ENCODE results near the gene CD9. TPM values are rescaled to one million over a fixed set of nuclear protein-coding genes. Genes with fewer than 3 reads are reported as not detected.

CD9 gene
- total RNA-seq, 1 donor from 2014 or later = 241 TPM

- Histone ChIP-seq H3K4me3 (ENCODE audit: low read depth, low read length) (no peak overlapping the region), H3K27me3 (ENCODE audit: control insufficient read depth, insufficient read depth, low read length) (no peaks in the 10 kb centered on the region), H3K36me3 (ENCODE audit: control insufficient read depth, insufficient read depth, low read length) (no peaks in the 10 kb centered on the region)
- TF ChIP-seq CTCF (IDR thresholded peaks at IDR 0.05; ENCODE audit: insufficient read depth, low read length, poor library complexity, severe bottlenecking) = no peak
- DNase-seq (ENCODE audit: low read depth) = no peak
Measured at GRCh38 chr12:6211421-6211869, 11.2 kb downstream of the CD9 start.

GRCh38 chr12:6212086-6212485 lies 11.9 kb downstream of the CD9 start:
- H3K36me3 ChIP-seq (ENCODE audit: control insufficient read depth, insufficient read depth, low read length) = no peaks in the 10 kb centered on the region
- TF ChIP-seq CTCF (IDR thresholded peaks at IDR 0.05; ENCODE audit: insufficient read depth, low read length, poor library complexity, severe bottlenecking) = no peak
- no peaks in the 10 kb centered on the region for H3K27me3 ChIP-seq (ENCODE audit: control insufficient read depth, insufficient read depth, low read length)
- no peak overlapping the region for H3K4me3 ChIP-seq (ENCODE audit: low read depth, low read length)
- no peak for DNase-seq (ENCODE audit: low read depth)

- no peak for TF ChIP-seq CTCF (IDR thresholded peaks at IDR 0.05; ENCODE audit: insufficient read depth, low read length, poor library complexity, severe bottlenecking)
- H3K4me3 ChIP-seq (ENCODE audit: low read depth, low read length) = no peak overlapping the region
Measured at GRCh38 chr12:6213969-6214368, 13.8 kb downstream of the CD9 start.

GRCh38 chr12:6214633-6215032 lies 14.4 kb downstream of the CD9 start:
- no peaks in the 10 kb centered on the region for H3K36me3 ChIP-seq (ENCODE audit: control insufficient read depth, insufficient read depth, low read length)
- no peak for DNase-seq (ENCODE audit: low read depth)
- TF ChIP-seq CTCF (IDR thresholded peaks at IDR 0.05; ENCODE audit: insufficient read depth, low read length, poor library complexity, severe bottlenecking) = no peak
- H3K4me3 ChIP-seq (ENCODE audit: low read depth, low read length) = no peak overlapping the region
- no peaks in the 10 kb centered on the region for H3K27me3 ChIP-seq (ENCODE audit: control insufficient read depth, insufficient read depth, low read length)

More at GRCh38 chr12:6213969-6214368, 13.8 kb downstream of the CD9 start:
- Histone ChIP-seq H3K27me3 (ENCODE audit: control insufficient read depth, insufficient read depth, low read length) (no peaks in the 10 kb centered on the region), H3K36me3 (ENCODE audit: control insufficient read depth, insufficient read depth, low read length) (no peaks in the 10 kb centered on the region)
- no peak for DNase-seq (ENCODE audit: low read depth)

GRCh38 chr12:6215120-6215807 lies 15.1 kb downstream of the CD9 start:
- no peak overlapping the region for H3K4me3 ChIP-seq (ENCODE audit: low read depth, low read length)
- H3K36me3 ChIP-seq (ENCODE audit: control insufficient read depth, insufficient read depth, low read length) = no peaks in the 10 kb centered on the region

More at GRCh38 chr12:6215120-6215807, 15.1 kb downstream of the CD9 start:
- no peaks in the 10 kb centered on the region for H3K27me3 ChIP-seq (ENCODE audit: control insufficient read depth, insufficient read depth, low read length)
- no peak for DNase-seq (ENCODE audit: low read depth)
- TF ChIP-seq CTCF (IDR thresholded peaks at IDR 0.05; ENCODE audit: insufficient read depth, low read length, poor library complexity, severe bottlenecking) = no peak
